Measurements from ENCODE around the gene MYO18A. TPM values are rescaled to one million over a fixed set of nuclear protein-coding genes. Genes with fewer than 3 reads are reported as not detected.

MYO18A gene
- total RNA-seq, 1 experiment from 2014 or later, result 89.9 TPM

DNA sequence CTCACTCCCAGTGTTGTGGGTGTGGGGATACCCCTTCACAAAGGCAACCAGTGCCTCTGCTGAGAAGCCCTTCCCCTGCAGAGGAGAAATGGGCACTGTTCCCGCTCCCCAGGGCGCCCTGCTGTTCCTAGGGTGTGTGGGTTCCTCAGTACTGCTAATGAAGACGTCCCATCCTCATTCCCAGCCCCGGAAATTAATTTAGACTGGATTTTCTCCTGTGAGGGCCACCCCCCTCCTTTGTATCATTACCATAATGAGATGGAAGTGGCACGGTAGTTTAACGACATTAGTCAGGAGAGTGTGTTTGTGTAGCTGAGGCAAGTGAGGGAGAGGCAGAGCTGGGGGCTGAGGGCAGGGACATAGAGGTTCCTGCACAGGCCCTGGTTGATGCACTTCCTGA, 84.1 kb downstream of the MYO18A start:
- Mint-ChIP-seq H3K4me3 (ENCODE audit: low read depth, unreplicated experiment) (no peak overlapping the region), H3K27ac (ENCODE audit: unreplicated experiment) (no peak overlapping the region), H3K27me3 (ENCODE audit: unreplicated experiment) (no peaks in the 10 kb centered on the region), H3K36me3 (ENCODE audit: insufficient read depth, unreplicated experiment) (peaks cover 37% of the 10 kb centered on the region), H3K4me1 (ENCODE audit: low read depth, unreplicated experiment) (no peaks in the 10 kb centered on the region), H3K9me3 (ENCODE audit: low read depth, unreplicated experiment) (no peaks in the 10 kb centered on the region)
- DNase-seq, result no peak
- no TSS peak for BruUV-seq (replicated peaks)
- TF ChIP-seq, protein P1, sequence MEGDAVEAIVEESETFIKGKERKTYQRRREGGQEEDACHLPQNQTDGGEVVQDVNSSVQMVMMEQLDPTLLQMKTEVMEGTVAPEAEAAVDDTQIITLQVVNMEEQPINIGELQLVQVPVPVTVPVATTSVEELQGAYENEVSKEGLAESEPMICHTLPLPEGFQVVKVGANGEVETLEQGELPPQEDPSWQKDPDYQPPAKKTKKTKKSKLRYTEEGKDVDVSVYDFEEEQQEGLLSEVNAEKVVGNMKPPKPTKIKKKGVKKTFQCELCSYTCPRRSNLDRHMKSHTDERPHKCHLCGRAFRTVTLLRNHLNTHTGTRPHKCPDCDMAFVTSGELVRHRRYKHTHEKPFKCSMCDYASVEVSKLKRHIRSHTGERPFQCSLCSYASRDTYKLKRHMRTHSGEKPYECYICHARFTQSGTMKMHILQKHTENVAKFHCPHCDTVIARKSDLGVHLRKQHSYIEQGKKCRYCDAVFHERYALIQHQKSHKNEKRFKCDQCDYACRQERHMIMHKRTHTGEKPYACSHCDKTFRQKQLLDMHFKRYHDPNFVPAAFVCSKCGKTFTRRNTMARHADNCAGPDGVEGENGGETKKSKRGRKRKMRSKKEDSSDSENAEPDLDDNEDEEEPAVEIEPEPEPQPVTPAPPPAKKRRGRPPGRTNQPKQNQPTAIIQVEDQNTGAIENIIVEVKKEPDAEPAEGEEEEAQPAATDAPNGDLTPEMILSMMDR (IDR thresholded peaks at IDR 0.05; ENCODE audit: unreplicated experiment), result no peak
- intact Hi-C loops (cut with micrococcal nuclease; ENCODE audit: unreplicated experiment), result no loop called here
- CTCF ChIA-PET, result no interaction called here

DNA sequence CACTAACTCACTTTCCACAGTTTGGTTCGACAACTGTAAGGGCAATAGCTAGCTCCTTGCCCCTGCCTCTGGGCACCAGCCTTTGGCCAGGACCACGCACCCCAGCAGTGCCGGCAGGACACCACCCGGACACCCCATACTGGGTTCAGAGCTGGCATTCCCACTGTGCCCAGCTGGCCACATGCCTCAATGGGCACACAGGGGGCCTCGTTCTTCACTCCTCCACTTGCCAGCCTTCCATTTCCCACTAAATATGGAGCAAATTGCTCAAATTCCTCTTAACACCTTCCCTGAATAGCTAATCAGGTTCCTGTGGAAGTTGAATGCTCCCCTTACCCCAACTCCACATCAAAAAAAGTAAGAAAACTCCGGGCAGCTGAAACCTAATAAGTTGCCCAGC, 84.8 kb downstream of the MYO18A start:
- intact Hi-C loops (cut with micrococcal nuclease; ENCODE audit: unreplicated experiment), result no loop called here
- H3K36me3 Mint-ChIP-seq (ENCODE audit: insufficient read depth, unreplicated experiment), result peaks cover 39% of the 10 kb centered on the region
- no peaks in the 10 kb centered on the region for H3K4me1 Mint-ChIP-seq (ENCODE audit: low read depth, unreplicated experiment)
- no peak overlapping the region for H3K27ac Mint-ChIP-seq (ENCODE audit: unreplicated experiment)
- CTCF ChIA-PET, result no interaction called here
- DNase-seq, result no peak
- H3K27me3 Mint-ChIP-seq (ENCODE audit: unreplicated experiment), result no peaks in the 10 kb centered on the region
- TF ChIP-seq, protein P1 (IDR thresholded peaks at IDR 0.05; ENCODE audit: unreplicated experiment), result no peak
- BruUV-seq (replicated peaks), result no TSS peak
- no peaks in the 10 kb centered on the region for H3K9me3 Mint-ChIP-seq (ENCODE audit: low read depth, unreplicated experiment)
- H3K4me3 Mint-ChIP-seq (ENCODE audit: low read depth, unreplicated experiment), result no peak overlapping the region

- DNase-seq, result no peak
- H3K9me3 Mint-ChIP-seq (ENCODE audit: low read depth, unreplicated experiment), result no peaks in the 10 kb centered on the region
- H3K4me3 Mint-ChIP-seq (ENCODE audit: low read depth, unreplicated experiment), result no peak overlapping the region
- no peaks in the 10 kb centered on the region for H3K4me1 Mint-ChIP-seq (ENCODE audit: low read depth, unreplicated experiment)
- H3K27ac Mint-ChIP-seq (ENCODE audit: unreplicated experiment), result no peak overlapping the region
- intact Hi-C loops (cut with micrococcal nuclease; ENCODE audit: unreplicated experiment), result no loop called here
- peaks cover 43% of the 10 kb centered on the region for H3K36me3 Mint-ChIP-seq (ENCODE audit: insufficient read depth, unreplicated experiment)
- CTCF ChIA-PET, result interaction anchor here (0.5 to 2.0 kb wide), 3 partner anchors 16 to 129 kb away, joined by 3 to 4 read pairs (median 3); no protein-coding TSS in a partner anchor
- H3K27me3 Mint-ChIP-seq (ENCODE audit: unreplicated experiment), result no peaks in the 10 kb centered on the region
- TF ChIP-seq, protein P1 (IDR thresholded peaks at IDR 0.05; ENCODE audit: unreplicated experiment), result no peak
- BruUV-seq (replicated peaks), result no TSS peak
Observed at GRCh38 chr17:29094101-29094708, 86.0 kb downstream of the MYO18A start.

DNA sequence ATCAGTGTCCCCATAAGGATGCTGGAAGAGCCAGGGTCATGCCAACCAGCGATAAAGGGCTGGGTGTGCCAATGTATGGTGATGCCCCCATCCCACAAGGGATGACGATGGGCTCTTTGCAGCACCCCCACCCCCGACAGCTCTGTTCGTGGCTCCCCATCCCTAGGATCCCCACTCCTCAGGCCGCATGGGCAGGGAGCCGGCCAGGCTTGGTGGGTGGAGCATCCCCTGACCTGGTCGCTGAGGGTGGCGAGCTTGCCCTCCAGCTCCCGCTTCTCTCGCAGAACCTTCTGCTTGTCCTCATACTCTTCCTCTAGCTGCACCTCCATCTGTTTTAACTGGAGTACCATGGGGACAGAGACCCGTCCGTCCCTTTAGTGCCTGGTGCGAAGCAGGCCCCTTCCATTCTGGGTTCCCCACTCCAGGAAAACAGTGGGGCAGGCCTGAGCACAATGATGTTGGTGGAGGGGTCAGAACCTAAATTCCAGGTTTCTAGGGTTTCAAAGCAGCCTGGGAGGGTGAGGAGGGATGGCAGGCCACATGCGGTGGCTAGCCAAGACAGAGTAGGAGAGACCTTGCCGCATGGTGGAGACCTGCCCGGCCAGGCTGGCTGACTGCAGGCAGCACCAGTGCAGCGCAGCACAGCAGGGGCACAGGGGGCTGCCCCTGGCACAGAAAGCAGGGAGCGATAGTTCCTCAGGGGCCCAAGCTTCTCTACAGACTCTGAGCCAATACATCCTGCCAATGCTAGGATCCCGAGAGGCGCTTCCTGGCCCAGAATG, 86.9 kb downstream of the MYO18A start:
- Mint-ChIP-seq H3K9me3 (ENCODE audit: low read depth, unreplicated experiment) (no peaks in the 10 kb centered on the region), H3K36me3 (ENCODE audit: insufficient read depth, unreplicated experiment) (peaks cover 52% of the 10 kb centered on the region), H3K4me1 (ENCODE audit: low read depth, unreplicated experiment) (no peaks in the 10 kb centered on the region), H3K27me3 (ENCODE audit: unreplicated experiment) (no peaks in the 10 kb centered on the region), H3K27ac (ENCODE audit: unreplicated experiment) (no peak overlapping the region), H3K4me3 (ENCODE audit: low read depth, unreplicated experiment) (no peak overlapping the region)
- intact Hi-C loops (cut with micrococcal nuclease; ENCODE audit: unreplicated experiment), result no loop called here
- BruUV-seq (replicated peaks), result no TSS peak
- DNase-seq, result no peak
- TF ChIP-seq, protein P1 (IDR thresholded peaks at IDR 0.05; ENCODE audit: unreplicated experiment), result no peak
- CTCF ChIA-PET, result interaction anchor here (0.5 to 2.0 kb wide), 2 partner anchors 15 to 23 kb away, joined by 3 to 4 read pairs; no protein-coding TSS in a partner anchor

All from Calu3 (cell line).